ENCODE results near the gene OR13H1.
"Not testable (repeated sequence)": the region's sequence is repeated elsewhere in the genome, so short reads cannot be mapped to it uniquely, and the experiment has no call there.

The OR13H1 gene, protein sequence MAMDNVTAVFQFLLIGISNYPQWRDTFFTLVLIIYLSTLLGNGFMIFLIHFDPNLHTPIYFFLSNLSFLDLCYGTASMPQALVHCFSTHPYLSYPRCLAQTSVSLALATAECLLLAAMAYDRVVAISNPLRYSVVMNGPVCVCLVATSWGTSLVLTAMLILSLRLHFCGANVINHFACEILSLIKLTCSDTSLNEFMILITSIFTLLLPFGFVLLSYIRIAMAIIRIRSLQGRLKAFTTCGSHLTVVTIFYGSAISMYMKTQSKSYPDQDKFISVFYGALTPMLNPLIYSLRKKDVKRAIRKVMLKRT

DNA sequence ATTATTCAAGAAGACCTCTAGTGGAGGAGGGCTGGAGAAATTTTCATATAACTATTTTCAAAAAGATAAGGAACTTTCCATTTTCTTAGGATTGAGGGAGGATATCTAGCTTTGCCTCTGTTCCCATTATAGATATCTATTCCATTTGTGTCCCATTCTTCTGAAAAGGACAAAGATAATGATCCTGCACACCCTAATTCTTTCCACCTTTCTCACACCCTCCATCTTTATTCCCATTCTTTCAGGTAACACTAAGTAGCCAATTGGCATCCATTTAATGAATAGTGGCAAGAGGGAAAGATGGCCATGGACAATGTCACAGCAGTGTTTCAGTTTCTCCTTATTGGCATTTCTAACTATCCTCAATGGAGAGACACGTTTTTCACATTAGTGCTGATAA, at the start of gene OR13H1:
Gene OR13H1, plus strand, starts transcription at position 301 of the 400 bp plus-strand sequence. Its CDS starts 0 bp downstream, at position 301.
- no peak for DNase-seq (ENCODE audit: low read depth in 2 of 2)

DNA sequence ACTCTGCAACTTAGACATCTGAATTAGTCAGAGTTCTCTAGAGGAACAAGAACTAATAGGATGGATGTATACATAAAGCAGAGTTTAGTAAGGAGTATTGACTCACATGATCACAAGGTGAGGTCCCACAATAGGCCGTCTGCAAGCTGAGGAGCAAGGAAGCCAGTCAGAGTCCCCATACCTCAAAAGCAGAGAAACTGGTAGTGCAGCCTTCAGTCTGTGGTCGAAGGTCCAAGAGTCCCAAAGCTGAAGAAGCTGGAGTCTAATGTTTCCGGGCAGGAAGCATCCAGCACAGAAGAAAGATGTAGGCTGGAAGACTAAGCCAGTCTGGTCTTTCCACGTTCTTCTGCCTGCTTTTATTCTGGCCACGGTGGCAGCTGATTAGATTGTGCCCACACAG, 42.3 kb upstream of the OR13H1 start:
- not testable (repeated sequence) for DNase-seq (ENCODE audit: low read depth in 2 of 2)

DNA sequence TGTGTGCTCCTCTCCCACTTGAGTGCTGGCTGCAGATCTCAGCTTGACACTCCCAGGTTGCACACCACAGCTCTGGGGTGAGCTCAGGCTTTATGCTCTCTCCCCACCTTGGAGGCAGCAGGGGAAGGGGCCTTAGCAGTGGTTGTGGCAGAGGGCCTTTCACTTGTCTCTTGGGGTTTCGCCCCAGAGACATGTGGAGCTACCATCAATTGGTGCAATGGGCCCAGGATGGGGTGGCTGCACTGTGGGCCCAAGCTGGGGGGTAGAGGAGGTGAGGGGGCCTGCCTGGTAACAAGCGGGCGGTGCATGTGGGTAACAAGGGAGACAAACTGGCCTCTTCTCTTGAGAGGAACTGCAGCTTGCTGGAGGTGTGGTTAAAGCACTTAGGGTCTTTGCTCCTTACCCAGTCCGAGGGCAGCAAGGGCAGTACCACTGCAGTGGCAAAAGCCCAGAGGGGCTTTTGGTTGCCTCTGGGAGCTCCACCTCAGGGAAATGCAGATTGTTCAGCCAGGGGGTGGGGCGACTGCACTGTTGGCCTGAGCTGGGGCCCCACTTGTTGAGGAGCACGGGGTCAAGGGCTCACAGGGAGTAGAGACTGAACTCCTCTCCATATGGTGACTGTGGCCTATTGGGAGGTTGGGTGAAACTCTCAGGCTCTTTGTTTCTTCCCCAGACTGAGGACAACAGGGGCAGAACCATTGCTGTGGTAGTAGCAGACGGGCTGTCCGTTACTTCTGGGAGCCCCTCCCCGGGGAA, 30.5 kb upstream of the OR13H1 start:
- no peak for DNase-seq (ENCODE audit: low read depth in 2 of 2)

DNA sequence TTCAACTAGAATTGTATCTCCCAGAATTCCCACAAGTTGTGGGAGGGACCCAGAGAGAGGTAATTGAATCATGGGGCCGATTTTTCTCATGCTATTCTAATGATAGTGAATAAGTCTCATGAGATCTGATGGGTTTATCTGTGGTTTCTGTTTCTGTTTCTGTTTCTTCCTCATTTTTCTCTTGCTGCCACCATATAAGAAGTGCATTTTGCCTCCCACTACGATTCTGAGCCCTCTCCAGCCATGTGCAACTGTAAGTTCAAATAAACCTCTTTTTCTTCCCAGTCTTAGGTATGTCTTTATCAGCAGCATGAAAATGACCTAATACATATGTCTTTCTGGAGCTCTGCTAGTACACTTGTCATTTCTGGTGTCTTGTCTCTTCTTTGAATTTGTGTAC, 22.1 kb upstream of the OR13H1 start:
- no peak for DNase-seq (ENCODE audit: low read depth in 2 of 2)

DNA sequence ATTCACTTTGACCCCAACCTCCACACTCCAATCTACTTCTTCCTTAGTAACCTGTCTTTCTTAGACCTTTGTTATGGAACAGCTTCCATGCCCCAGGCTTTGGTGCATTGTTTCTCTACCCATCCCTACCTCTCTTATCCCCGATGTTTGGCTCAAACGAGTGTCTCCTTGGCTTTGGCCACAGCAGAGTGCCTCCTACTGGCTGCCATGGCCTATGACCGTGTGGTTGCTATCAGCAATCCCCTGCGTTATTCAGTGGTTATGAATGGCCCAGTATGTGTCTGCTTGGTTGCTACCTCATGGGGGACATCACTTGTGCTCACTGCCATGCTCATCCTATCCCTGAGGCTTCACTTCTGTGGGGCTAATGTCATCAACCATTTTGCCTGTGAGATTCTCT, 344 bp downstream of the OR13H1 start:
- DNase-seq (ENCODE audit: low read depth in 2 of 2) = no peak

DNA sequence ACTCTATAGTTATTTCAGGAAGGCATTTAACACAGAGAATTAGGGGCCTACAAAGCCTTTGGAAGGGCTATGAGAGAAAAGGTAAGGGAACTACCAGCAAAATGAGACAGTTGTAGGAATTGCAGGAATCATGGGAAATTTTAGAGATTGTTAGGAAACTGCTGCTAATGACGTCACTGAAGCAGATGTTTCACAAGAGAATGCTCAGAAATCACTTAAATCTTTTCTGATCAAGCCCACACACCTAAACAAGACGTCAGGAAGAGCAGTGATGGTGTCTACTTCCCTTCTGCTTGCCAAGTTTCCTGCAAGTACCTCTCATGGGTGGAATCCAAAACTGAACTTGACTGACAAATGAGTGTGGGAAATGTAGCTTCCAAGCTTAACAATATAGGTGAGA, 5.1 kb downstream of the OR13H1 start:
- DNase-seq (ENCODE audit: low read depth in 2 of 2) = no peak

GRCh38 chrX:131552453-131552852, 8.6 kb downstream of the OR13H1 start:
- DNase-seq (ENCODE audit: low read depth in 2 of 2) = not testable (repeated sequence)

DNA sequence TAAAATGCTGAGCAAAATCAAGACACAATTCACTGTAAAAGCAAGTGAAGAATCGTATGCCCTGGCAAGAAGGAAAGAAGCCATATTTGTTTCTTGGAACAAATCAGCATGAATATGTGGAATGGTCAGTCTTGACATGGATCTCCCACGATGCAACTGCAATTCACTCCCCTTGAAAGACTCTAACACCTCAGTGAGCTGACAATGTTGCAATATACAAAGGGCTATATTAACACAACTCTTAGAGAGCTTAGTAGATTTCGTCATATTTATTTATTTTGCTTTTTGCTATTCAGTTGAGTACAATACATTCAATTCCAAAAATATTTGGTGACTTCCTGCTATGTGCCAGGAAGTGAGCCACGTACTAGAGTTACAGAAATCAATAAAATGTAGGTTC, 14.7 kb downstream of the OR13H1 start:
- DNase-seq (ENCODE audit: low read depth in 2 of 2) = no peak

DNA sequence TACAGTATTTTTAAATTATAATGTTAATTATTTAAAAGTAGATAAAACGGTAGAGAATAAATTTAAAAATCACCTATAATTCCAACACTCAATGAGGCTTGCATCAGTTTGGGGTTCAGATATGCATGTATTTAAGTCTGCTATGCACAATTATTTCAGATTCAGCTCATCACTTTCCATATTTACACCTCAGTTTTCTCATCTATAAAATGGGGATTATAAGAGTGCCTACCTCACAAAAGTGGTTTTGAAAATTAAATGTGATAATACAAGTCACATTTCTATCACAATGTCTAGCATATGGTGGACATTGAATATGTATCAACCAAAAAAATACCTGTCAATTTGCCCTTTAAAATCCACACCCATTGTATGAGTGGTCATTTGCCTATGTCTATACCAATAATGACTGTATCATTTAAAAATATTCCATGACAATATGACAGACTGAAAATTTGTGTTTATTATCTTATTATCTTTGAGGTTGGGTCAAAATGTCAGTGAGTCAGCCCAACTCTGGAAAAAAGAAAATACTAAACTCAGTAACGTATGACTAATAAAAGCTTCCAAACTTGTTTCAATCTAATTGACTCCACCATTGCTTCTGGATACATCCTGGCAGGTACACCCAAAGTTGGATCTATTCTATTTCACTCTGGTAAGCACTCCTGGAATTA, 20.8 kb downstream of the OR13H1 start:
- no peak for DNase-seq (ENCODE audit: low read depth in 2 of 2)

DNA sequence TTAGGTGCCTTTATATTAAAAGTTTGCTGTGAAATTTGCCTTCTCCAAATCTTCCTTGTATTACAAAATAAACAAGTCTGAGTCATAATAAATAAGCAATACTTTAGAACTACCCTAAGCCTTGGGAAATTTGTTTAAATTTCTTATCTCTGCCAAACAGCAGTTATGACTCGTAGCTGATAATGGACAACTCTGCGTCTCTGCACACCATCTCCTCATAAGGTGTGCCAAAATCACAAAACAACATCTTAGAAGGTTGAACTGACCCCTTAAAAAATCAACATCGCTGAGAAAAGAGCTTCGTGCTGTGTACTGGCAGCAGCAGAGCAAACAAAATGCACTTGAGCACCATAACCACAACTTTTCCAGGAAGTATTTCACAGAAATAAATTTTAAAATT, 22.0 kb downstream of the OR13H1 start:
- no peak for DNase-seq (ENCODE audit: low read depth in 2 of 2)

DNA sequence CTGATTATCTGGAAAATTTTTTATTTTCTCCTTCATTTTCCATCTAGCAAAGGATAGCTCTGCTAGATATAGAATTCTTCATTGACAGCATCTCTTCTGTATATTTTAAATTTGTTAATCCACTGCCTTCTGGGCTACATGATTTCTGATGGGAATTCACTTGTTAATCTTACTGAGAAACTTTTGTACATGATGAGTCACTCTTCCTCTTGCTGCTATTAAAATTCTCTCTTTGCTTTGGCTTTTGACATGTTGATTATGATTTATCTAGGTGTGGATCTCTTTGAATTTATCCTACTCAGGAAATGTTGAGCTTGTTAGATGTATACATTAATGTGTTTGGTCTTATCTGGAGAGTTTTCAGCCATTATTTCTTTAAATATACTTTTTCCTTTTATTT, 27.5 kb downstream of the OR13H1 start:
- no peak for DNase-seq (ENCODE audit: low read depth in 2 of 2)

- DNase-seq (ENCODE audit: low read depth in 2 of 2) = no peak
Measured at GRCh38 chrX:131572372-131573014, 28.6 kb downstream of the OR13H1 start.

DNA sequence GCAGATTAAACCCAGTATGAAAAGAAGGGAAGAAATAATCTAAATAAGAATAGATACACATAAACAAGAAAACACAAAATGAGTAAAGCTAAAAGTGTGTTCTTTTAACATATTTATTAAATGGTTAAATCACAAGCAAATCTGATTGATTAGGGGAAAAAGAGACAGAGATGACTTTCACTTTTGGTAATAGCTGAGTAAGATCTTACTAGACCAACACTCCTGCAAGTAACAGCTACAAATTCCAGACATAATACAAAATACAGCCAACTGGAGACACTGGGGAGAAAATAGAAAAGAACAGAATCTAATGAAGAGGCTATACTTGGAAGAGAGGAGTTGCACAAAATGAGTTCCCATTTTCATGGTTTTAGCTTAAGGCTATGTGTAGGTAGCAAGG, 33.5 kb downstream of the OR13H1 start:
- DNase-seq (ENCODE audit: low read depth in 2 of 2) = no peak

GRCh38 chrX:131577999-131578734, 34.3 kb downstream of the OR13H1 start:
- no peak for DNase-seq (ENCODE audit: low read depth in 2 of 2)

GRCh38 chrX:131578735-131579367, 35.0 kb downstream of the OR13H1 start:
- DNase-seq (ENCODE audit: low read depth in 2 of 2) = not testable (repeated sequence)

DNA sequence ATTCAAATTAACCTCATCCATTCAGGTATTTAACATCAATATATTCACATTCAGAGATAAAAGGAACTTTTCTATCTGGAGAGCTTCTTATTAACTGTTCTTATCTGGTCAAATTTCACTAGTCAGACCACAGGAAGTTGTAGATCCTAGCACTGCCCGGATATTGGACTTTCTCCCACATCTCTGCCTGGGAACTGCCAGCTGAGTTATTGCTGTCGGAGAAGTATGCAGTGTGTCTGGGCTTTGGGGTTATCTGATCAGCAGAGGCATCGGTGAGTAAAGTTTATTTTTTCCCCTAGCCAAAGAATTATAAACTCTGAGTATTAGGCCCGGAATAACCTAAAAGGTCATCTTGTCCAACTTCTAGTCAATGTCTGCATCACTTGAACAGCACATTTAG, 45.1 kb downstream of the OR13H1 start:
- DNase-seq (ENCODE audit: low read depth in 2 of 2) = no peak

Measured in stimulated activated CD8-positive, alpha-beta memory T cell treated with anti-CD3 and anti-CD28 coated beads, Interleukin-15, amount 100 ng/mL, for 48 hours (primary cell).